Measurements from ENCODE around the gene PUM1.

The PUM1 gene

DNA sequence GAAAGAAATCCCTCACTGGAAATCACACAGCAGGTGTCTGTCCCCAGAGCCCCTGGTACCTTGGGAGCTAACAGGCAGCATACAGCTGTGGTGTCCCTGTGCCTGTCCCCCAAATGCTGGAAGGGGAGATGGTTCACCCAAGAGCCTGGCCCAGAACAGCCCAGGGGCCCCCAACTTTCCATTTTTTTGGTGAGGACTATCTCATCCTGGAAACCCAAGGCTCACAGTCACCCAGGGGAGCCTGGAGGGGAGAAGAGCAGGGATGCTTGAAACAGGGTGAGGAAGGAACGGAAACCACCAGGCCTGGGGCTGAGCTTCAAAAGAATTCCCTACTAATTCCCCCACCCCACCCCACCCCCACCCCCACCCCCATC is 160.6 kb downstream of the PUM1 start:
- DNase-seq = no peak

DNA sequence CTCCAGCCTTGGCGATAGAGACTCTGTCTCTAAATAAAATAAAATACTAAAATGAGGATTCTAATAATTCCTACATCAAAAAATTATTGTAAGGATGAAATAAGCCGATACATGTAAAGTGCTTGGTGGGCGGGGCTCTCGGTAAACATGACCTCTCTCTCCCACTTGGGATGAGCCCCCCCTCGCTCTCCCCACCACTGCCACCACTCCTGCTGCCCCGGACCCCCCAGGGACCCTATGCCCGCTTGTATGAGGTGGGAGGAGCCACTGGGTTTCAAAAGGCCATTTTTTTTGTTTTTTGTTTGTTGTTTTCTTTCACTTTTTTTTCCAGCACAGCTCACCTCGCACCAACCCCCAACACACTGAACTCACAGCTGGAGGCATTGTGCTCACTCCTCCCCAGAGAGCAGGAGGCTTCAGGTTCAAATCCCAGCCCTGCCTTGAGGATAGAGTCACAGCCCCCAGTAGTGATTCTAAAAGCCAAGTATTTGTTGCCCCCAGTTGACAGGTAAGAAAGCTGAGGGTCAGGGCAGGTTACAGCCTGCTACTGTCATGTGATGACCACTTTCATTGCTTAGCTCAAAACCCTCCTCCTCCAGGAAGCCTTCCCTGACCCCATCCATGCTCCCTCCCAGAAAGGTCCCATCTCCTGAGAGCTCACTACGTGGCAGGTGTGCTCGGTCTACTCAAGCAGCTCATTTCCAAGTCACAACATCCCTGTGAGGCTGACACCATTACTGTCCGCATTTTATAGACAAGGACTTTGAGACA is 161.1 kb downstream of the PUM1 start:
- DNase-seq = no peak

DNA sequence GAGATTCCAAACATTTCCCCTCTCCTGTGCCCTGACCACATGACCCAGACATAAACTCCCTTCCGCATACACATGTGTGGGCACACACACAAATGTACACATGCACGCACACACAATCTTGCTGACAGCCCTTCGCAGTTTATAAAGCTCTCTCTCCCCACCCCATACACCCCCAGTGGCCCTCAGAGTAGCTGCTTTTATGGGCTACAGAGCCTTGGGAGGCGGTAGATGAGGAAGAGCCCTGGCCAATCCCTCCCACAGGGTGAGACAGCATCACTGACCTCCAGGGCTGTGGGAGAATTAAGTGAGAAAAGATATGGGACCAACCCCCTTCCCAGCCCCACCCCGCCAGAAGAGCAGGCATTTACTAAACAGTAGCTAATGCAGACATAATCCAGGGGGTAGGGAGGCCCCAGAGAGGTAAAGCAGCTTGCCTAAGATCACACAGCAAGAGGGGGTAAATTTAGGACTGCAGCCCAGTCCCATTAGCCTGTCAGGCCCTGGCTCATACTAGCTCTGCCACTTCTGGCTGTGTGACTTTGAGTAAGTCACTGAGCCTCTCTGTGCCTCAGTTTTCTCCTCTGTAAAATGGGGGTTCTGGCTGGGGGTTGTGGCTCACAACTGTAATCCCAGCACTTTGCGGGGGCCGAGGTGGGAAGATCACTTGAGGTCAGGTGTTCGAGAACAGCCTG is 162.0 kb downstream of the PUM1 start:
- no peak for DNase-seq

- no peak for DNase-seq
These were observed 162.8 kb downstream of the PUM1 start for GRCh38 chr1:30902593-30903290.

GRCh38 chr1:30901798-30902581 is 163.5 kb downstream of the PUM1 start:
- no peak for DNase-seq

GRCh38 chr1:30900931-30901560 is 164.5 kb downstream of the PUM1 start:
- DNase-seq = no peak

GRCh38 chr1:30900486-30900885 is 165.0 kb downstream of the PUM1 start:
- DNase-seq = no peak

GRCh38 chr1:30899577-30900389 is 165.7 kb downstream of the PUM1 start:
- DNase-seq = no peak

DNA sequence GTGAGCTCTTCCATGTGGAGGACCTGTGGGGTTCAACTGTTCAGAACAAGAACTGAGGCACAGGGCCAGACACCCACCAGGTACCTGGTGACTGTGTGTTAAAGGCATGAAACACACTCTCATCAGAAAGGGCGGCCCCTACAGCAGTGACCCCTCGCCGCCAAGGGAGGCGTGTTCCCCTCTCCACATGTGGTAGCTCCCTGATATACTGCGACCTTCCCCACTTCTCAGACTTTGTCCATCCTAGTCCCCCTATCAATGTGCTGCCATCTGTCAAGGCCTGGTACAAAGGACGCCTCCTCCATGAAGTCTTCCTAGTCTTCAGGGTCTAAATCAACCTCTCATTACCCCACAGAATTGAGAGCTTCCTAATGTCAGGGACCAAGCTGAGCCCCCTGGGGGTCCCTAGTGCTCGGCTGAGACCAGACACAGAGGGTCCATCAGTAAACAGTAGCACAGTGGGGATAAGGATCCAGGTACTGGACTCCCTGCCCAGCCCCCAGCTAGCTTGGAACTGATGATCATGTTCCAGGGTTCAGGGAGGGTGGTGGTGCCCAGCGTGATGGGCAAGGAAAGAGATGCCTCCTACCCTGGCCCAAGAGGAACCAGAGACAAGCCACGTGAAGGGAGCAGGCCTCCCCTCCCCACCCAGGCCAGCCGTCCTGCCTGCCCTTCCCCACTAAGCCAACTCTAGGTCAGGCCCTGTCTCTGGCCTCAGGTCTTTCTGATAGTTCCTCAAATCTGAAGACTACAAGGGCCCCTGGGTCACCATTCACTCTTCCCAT is 167.3 kb downstream of the PUM1 start:
- DNase-seq = no peak

- no peak for DNase-seq
These were observed 168.6 kb downstream of the PUM1 start for GRCh38 chr1:30896905-30897304.

- no peak for DNase-seq
These were observed 169.4 kb downstream of the PUM1 start for GRCh38 chr1:30895944-30896660.

GRCh38 chr1:30895382-30895943 is 170.1 kb downstream of the PUM1 start:
- DNase-seq = no peak

GRCh38 chr1:30894508-30894973 is 171.0 kb downstream of the PUM1 start:
- no peak for DNase-seq

GRCh38 chr1:30893776-30894507 is 171.6 kb downstream of the PUM1 start:
- no peak for DNase-seq

DNA sequence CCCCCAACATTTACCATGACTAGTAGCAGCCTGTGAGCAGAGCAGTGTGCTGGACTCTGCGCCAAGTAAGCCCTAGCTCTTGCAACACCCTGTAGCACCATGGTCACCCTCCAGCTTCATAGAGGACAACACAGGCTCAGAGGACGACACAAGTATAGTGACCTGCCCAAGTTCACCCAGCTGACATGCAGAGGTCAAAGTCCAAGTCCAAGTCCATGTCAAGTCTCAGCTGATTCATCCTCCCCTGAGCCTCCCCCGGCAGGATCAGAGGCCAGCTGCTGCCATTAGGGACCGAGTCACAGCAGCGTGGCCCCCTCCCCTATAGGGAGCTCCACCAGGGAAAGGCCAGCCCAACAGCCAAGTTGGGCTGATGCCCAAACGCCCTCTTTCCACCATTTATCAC is 172.8 kb downstream of the PUM1 start:
- no peak for DNase-seq

DNA sequence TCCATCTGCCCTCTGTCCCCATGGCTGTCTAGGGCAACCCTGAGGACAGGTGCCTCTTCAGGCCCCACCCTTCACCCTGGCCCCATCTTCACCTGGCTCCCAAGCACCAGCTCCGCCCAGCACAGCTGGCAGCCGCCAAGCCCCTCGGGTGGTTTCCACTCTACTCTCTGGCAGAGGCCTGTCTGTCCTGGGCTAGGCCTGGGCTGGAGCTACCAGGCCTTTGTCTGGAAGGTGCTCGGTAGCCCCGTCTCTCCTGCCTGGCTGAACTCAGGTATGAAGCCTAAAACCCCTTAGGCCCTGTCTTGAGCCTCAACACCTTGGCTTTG is 174.3 kb downstream of the PUM1 start:
- DNase-seq = no peak

DNA sequence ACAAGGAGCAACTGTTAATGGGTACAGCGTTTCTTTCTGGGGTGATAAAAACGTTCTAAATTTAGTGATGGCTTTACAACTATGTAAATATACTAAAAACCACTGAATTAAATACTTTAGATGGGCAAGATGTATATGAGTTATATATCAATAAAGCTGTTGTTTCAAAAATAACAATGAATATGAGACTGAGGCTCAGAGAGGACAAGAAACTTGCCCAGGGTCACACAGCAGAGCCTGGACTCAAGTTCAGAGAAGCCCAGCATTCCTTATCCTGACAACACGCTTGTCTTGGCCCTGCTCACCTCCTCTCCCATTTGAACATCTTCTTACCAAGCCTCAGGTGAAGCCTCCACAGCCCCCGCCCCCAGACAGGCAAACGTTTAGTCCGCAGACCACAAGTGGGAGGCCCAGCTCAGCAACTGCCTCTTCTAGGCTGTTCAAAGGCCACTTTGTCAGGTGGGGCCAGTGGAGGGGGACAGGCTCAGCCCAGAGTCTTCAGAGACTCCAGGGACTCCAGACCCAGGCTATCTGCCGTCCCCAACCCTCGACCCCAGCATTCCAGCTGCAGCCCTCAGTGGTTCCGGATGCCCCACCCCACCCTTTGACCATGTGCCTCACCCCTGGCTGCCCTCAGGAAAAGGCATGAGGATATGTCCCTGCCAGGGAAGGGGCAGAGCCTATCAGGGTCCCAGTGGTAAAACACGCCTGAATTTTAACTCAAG is 174.9 kb downstream of the PUM1 start:
- no peak for DNase-seq

DNA sequence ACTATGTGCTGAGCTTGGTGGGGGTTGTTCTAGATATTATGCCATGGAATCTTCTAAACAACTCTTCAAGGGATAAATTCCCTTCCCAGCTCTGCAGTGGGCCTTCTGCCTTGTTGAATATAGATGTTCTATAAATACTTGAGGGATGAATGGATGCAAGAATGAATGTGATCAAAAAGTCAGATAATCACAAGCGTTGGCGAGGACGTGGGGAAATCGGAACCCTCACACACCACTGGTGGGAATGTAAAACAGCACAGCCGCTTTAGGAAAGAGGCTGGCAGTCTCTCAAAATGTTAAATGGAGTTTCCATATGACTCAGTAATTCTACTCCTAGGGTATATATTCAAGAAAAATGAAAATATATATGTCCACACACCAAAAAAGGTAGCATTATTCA is 176.0 kb downstream of the PUM1 start:
- DNase-seq = no peak

DNA sequence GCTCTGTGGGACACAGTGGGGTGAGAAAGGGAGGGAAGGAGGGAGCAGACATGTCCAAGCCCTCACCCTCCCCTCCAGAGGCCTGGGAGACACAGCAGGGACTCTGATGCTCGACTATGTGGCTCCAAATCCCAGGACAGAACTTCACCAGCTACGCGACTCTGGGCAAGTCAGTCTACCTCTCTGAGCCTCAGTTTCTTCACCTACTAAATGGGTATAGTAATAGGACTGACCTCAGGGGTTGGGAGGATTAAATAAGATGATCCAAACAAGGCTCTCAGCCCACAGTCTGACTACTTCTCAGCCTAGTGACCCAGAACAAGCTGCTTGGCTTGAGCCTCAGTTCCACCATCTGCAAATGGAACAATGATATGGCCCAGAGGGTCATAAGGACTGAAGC is 176.5 kb downstream of the PUM1 start:
- DNase-seq = no peak
